Vagina (tissue), 2 donors: ENCODE data around the gene MEIS1.

ENCODE experiments used
- CTCF ChIP-seq, 3 experiments: fragments of 450-650 bp in 2 of 3; fragments of 200-600 bp in 1 of 3; sonication (generic) in 1 of 3; IDR thresholded peaks; one replicate each; pipeline ENCODE4 v1.5.1; 2017 to 2019; ENCODE audit warnings: antibody characterized with exemption in 3 of 3, mild to moderate bottlenecking in 2 of 3, moderate library complexity in 2 of 3
- POLR2A ChIP-seq, 2 donors: fragments of 450-650 bp; IDR thresholded peaks; one replicate each; pipeline ENCODE4 v1.6.1; 2017; ENCODE audit warnings: antibody characterized with exemption in 2 of 2, mild to moderate bottlenecking in 2 of 2, moderate library complexity in 2 of 2

DNA sequence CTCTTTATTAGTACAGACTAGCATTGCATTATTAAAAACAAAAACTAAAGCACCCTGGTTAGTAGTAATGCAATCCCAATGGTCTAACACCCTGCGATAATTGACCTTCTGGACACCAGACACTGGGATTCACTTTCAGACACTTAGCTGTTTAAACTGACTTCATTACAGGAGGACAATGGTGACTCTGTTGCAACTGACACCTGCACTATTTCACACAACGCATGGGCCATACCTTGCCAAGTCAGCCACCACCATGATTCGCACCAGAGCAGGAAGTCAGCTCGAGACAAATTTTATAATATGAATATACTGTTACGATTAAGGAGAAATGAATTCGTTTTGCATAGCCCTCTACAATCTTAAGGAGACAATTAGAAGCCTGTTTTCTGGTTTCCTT lies 150.7 kb downstream of the MEIS1 start:
- TF ChIP-seq CTCF (IDR thresholded peaks at IDR 0.05) (no peak), POLR2A (IDR thresholded peaks at IDR 0.05) (no peak)
